Peyer's patch (tissue), 4 donors: ENCODE measurements around the gene ICE1.

Experiments used
- POLR2A ChIP-seq, 2 donors: fragments of 450-650 bp; IDR thresholded peaks; one replicate each; pipeline ENCODE4 v1.5.1; 2017; ENCODE audit warnings: antibody characterized with exemption in 2 of 2, mild to moderate bottlenecking in 2 of 2, moderate library complexity in 2 of 2
- TF ChIP-seq, protein P1 (sequence below), 6 experiments: fragments of 450-650 bp in 4 of 6; fragments of 200-600 bp in 2 of 6; sonication (generic) in 1 of 6; IDR thresholded peaks; one replicate each; pipeline ENCODE4 v1.5.1; 2017 to 2019; ENCODE audit warnings: antibody characterized with exemption in 6 of 6, mild to moderate bottlenecking in 3 of 6, moderate library complexity in 1 of 6

DNA sequence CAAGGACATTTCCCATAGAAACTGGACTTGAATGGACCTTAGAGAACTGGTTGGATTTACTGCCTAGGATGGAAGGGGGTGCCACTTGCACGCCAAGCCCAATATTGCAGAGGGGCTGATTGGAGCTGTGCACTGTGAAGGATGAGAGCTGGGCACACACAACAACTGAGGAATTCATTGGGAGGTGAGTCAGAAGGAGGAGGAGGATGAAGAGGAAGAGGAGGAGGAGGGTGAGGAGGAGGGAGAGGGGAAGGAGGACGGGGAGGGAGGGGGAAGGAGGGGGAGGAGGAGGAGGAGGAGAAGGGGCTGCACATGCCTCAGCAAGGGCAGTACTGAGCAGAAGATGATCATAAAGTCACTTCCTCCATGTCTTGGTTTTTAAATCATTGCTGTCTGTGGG lies 5.7 kb upstream of the ICE1 start:
- TF ChIP-seq, protein P1, sequence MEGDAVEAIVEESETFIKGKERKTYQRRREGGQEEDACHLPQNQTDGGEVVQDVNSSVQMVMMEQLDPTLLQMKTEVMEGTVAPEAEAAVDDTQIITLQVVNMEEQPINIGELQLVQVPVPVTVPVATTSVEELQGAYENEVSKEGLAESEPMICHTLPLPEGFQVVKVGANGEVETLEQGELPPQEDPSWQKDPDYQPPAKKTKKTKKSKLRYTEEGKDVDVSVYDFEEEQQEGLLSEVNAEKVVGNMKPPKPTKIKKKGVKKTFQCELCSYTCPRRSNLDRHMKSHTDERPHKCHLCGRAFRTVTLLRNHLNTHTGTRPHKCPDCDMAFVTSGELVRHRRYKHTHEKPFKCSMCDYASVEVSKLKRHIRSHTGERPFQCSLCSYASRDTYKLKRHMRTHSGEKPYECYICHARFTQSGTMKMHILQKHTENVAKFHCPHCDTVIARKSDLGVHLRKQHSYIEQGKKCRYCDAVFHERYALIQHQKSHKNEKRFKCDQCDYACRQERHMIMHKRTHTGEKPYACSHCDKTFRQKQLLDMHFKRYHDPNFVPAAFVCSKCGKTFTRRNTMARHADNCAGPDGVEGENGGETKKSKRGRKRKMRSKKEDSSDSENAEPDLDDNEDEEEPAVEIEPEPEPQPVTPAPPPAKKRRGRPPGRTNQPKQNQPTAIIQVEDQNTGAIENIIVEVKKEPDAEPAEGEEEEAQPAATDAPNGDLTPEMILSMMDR (IDR thresholded peaks at IDR 0.05) = no peak
- no peak for TF ChIP-seq POLR2A (IDR thresholded peaks at IDR 0.05)
